Activated CD8-positive, alpha-beta T cell treated with anti-CD3 and anti-CD28 coated beads, Interleukin-2, amount 10 ng/mL, durations not matched to agents 7 days and 5 days (primary cell): ENCODE results near the gene AHCY. TPM values are rescaled to one million over a fixed set of nuclear protein-coding genes. Genes with fewer than 3 reads are reported as not detected.
A peak's percentile ranks its signal among the peaks of the same experiment; 100 is the strongest.
"Not testable (repeated sequence)": the region's sequence is repeated elsewhere in the genome, so short reads cannot be mapped to it uniquely, and the experiment has no call there.

Experiments used
- ATAC-seq: fragments of 150-1000 bp; cut with Tn5 transposase; one replicate; pipeline ENCODE4 v1.10.0; 2021; ENCODE audit warnings: moderate library complexity
- CTCF ChIA-PET: fragments of 350-600 bp; sonication (Branson Sonifier 250); formaldehyde crosslinking; loops from one replicate; lab custom pipeline; 2021; ENCODE audit warnings: antibody characterized with exemption; lab: Charles Lee
- POLR2A ChIA-PET: fragments of 350-600 bp; sonication (Branson Sonifier 250); formaldehyde crosslinking; loops from one replicate; lab custom pipeline; 2021; ENCODE audit warnings: antibody characterized with exemption; lab: Charles Lee
- DNase-seq: peaks from one replicate; pipeline ENCODE4 v3.0.0-alpha.2; 2020
- H3K27ac Mint-ChIP-seq: one replicate; pipeline ENCODE4 v1.8.0; 2021; ENCODE audit warnings: mild to moderate bottlenecking, mixed read lengths
- H3K27me3 Mint-ChIP-seq: one replicate; pipeline ENCODE4 v1.8.0; 2021; ENCODE audit warnings: low read depth, mixed read lengths
- H3K36me3 Mint-ChIP-seq: one replicate; pipeline ENCODE4 v1.8.0; 2021; ENCODE audit warnings: low read depth, mixed read lengths
- H3K4me1 Mint-ChIP-seq: one replicate; pipeline ENCODE4 v1.8.0; 2021; ENCODE audit warnings: low read depth, mixed read lengths
- H3K4me3 Mint-ChIP-seq: one replicate; pipeline ENCODE4 v1.8.0; 2021; ENCODE audit warnings: mild to moderate bottlenecking, mixed read lengths
- H3K9me3 Mint-ChIP-seq: one replicate; pipeline ENCODE4 v1.8.0; 2022; ENCODE audit warnings: mixed read lengths; ENCODE audit not compliant: insufficient read depth
- total RNA-seq, 2 experiments: library from RNA; stranded (reverse); gene quantifications; one replicate each; pipeline ENCODE4 v1.2.3, GENCODE V29; 2021

The AHCY gene
- total RNA-seq, 2 experiments from 2014 or later: 90.2 to 94.4 TPM

DNA sequence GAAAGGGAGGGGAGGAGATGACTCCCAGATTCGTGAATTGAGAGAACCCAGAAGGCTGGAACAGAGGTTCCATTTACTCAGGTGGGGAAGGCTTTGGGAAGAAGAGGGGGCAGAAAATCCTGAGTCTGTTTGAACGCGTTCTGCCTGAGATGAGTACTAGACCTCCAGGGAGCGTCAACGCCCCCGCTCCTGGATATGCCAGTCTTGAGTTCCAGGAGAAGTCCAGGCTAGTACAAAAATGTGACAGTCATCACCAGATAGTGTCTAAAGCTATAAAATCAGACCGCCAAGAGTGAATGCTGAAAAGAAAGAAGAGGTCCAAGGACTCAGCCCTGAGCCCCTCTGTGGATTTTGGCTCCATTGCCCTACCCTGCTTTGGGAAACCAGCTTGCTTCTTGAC, 8.6 kb downstream of the AHCY start:
- CTCF ChIA-PET: no interaction called here
- DNase-seq: no peak
- H3K36me3 Mint-ChIP-seq: peaks cover 42% of the 10 kb centered on the region
- no peaks in the 10 kb centered on the region for H3K9me3 Mint-ChIP-seq
- H3K27ac Mint-ChIP-seq: peak overlapping the region; percentile 22
- POLR2A ChIA-PET: no interaction called here
- no peak overlapping the region for H3K4me3 Mint-ChIP-seq
- no peaks in the 10 kb centered on the region for H3K27me3 Mint-ChIP-seq
- H3K4me1 Mint-ChIP-seq: no peaks in the 10 kb centered on the region
- ATAC-seq: no peak

DNA sequence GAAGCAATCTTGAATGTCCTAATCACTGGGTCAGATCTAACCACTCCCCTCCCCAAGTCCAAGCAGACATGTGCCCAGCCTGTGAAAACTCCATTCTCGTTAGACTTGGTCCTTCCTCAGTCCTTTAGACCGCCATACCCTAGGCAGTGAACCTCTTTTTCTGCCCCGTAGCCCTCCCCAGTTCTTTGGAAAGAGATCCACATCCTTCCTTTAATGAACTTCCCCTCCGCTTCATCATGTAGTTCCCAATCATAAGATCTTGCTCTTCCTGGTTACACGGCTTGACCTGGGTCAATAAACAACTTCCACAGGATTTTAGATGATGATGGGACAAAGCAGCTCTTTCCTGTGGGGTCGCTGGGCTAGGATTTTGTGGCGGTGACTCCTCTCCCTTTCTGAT, 9.6 kb downstream of the AHCY start:
- no peak for ATAC-seq
- Mint-ChIP-seq H3K4me3 (no peak overlapping the region), H3K27ac (no peak overlapping the region), H3K36me3 (peaks cover 42% of the 10 kb centered on the region), H3K27me3 (no peaks in the 10 kb centered on the region), H3K4me1 (no peaks in the 10 kb centered on the region), H3K9me3 (no peaks in the 10 kb centered on the region)
- ChIA-PET CTCF (no interaction called here), POLR2A (no interaction called here)
- no peak for DNase-seq

DNA sequence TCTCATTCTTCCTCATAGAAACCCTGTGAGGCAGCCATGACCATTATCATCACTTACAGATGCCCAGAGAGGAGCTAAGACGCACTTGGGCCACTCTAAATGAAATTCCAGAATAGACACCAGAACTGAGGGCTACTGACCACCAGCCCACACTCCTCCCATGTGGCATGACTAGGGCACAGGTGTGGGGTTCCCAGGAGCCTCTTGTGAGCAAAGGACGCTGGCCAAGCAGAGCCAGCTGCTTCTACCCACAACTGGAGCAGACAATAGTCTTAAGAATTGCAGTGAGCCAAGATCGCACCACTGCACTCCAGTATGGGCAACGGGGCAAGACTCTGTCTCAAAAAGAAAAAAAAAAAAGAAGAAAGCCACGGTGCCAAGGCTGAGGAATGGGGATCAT, 10.0 kb downstream of the AHCY start:
- no peak for DNase-seq
- H3K4me1 Mint-ChIP-seq: no peaks in the 10 kb centered on the region
- no peak for ATAC-seq
- no peaks in the 10 kb centered on the region for H3K27me3 Mint-ChIP-seq
- ChIA-PET CTCF (no interaction called here), POLR2A (no interaction called here)
- H3K9me3 Mint-ChIP-seq: no peaks in the 10 kb centered on the region
- no peak overlapping the region for H3K27ac Mint-ChIP-seq
- H3K4me3 Mint-ChIP-seq: no peak overlapping the region
- H3K36me3 Mint-ChIP-seq: peaks cover 42% of the 10 kb centered on the region

DNA sequence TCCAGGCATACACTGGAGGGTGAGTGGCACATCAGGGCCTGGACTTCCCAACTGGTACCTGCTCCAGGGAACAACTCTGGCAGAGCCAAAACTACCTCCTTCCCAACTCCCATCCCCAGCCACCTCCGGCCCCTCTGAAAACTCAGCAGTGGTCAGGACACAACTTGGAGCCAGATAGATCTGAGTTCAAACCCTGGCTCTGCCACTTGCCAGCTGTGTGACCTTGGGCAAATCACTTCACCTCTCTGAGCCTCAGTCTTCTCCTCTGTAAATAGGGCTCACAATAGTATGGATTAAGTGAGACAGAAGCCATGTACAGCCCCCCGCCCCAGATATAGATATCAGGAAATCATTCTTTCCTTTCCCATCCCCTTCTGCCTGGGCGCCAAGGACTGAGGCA, 10.7 kb downstream of the AHCY start:
- H3K27me3 Mint-ChIP-seq: no peaks in the 10 kb centered on the region

DNA sequence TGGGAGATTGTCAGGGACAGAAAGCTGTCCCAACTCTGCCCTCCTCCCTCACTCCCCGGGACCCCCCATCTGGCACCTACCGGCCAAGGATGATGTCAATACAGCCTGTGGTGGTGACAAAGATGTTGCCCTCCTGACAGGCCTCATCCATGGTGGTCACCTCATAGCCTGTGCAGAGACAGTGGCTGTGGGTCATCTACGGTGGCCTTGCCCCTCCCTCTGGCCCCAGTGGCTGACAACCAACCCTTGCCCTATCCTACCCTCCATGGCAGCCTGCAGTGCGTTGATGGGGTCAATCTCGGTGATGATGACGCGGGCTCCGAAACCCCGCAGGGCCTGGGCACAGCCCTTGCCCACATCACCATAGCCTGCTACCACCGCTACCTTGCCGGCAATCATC, 12.7 kb downstream of the AHCY start:
- ChIA-PET POLR2A (no interaction called here), CTCF (no interaction called here)
- no peaks in the 10 kb centered on the region for H3K4me1 Mint-ChIP-seq
- no peaks in the 10 kb centered on the region for H3K27me3 Mint-ChIP-seq
- ATAC-seq: no peak
- H3K9me3 Mint-ChIP-seq: no peaks in the 10 kb centered on the region
- H3K36me3 Mint-ChIP-seq: peaks cover 52% of the 10 kb centered on the region
- no peak overlapping the region for H3K27ac Mint-ChIP-seq
- H3K4me3 Mint-ChIP-seq: no peak overlapping the region
- no peak for DNase-seq

More for the DNA sequence above, 10.7 kb downstream of the AHCY start:
- Mint-ChIP-seq H3K36me3 (peaks cover 46% of the 10 kb centered on the region), H3K27ac (no peak overlapping the region), H3K9me3 (no peaks in the 10 kb centered on the region), H3K4me3 (no peak overlapping the region), H3K4me1 (no peaks in the 10 kb centered on the region)
- POLR2A ChIA-PET: no interaction called here
- no peak for ATAC-seq
- CTCF ChIA-PET: no interaction called here
- no peak for DNase-seq

DNA sequence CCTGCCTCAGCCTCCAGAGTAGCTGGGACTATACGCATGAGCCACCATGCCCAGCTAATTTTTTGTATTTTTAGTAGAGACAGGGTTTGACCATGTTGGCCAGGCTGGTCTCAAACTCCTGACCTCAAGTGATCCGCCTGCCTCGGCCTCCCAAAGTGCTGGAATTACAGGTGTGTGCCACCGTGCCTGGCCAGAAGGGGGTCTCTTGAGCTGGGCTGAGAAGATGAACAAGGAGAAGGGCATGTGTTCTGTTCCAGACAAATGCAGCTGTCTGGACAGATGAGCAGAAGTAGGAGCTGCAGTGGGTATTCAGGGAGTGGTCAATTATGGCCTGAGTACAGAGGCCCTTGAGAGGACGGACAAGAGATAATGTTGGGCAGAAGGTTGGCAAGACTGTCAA, 15.7 kb downstream of the AHCY start:
- H3K27me3 Mint-ChIP-seq, H3K4me3 Mint-ChIP-seq, H3K27ac Mint-ChIP-seq, H3K4me1 Mint-ChIP-seq, DNase-seq, H3K9me3 Mint-ChIP-seq, POLR2A ChIA-PET: not testable (repeated sequence)
- peak; percentile 23 for ATAC-seq
- peaks cover 38% of the 10 kb centered on the region for H3K36me3 Mint-ChIP-seq
- CTCF ChIA-PET: interaction anchor here (1.4 kb wide), 1 partner anchor 25 kb away, joined by 6 read pairs; no protein-coding TSS in a partner anchor

DNA sequence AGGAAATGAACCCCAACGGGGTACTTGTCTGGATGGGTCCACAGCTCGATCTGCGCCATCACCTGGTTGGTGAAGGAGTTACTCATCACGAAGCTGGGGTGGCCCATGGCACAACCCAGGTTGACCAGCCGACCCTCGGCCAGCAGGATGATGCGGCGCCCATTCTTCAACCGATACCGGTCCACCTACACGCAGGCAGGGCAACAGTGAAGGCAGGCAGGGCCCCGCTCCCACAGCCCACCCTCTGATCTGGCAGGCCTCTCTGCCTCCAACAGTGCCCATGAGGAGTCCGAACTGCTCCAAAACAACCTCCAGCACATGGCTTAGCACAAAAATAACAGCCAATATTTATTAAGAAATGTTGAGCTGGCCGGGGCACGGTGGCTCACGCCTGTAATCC, 17.7 kb downstream of the AHCY start:
- ATAC-seq: no peak
- H3K36me3 Mint-ChIP-seq: peaks cover 33% of the 10 kb centered on the region
- ChIA-PET POLR2A (no interaction called here), CTCF (no interaction called here)
- no peaks in the 10 kb centered on the region for H3K27me3 Mint-ChIP-seq
- H3K9me3 Mint-ChIP-seq: no peaks in the 10 kb centered on the region
- H3K27ac Mint-ChIP-seq: no peak overlapping the region
- no peaks in the 10 kb centered on the region for H3K4me1 Mint-ChIP-seq
- no peak for DNase-seq
- no peak overlapping the region for H3K4me3 Mint-ChIP-seq

DNA sequence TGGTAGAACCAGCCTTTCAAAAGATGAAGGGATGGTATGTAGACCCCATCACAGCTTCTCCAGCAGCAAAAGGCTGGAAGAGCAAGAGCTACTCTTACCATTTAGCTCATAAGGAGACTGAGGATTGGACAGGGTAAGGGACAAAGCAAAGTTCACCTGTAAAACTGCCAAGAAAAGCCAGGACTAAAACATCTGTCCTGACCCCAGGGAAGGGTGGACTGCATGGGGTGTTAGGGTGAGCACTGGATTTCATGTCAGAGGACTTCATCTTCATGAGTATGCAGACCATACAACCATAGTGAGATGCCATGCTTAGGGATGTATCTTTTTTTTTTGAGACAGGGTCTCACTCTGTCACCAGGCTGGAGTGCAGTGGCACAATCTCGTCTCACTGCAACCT, 19.3 kb downstream of the AHCY start:
- H3K4me1 Mint-ChIP-seq: no peaks in the 10 kb centered on the region
- CTCF ChIA-PET: interaction anchor here (0.8 kb wide), 1 partner anchor 16 kb away, joined by 3 read pairs; no protein-coding TSS in a partner anchor
- H3K27ac Mint-ChIP-seq: no peak overlapping the region
- no peaks in the 10 kb centered on the region for H3K27me3 Mint-ChIP-seq
- H3K4me3 Mint-ChIP-seq: no peak overlapping the region
- POLR2A ChIA-PET: no interaction called here
- DNase-seq: no peak
- no peak for ATAC-seq
- H3K36me3 Mint-ChIP-seq: peaks cover 36% of the 10 kb centered on the region
- H3K9me3 Mint-ChIP-seq: no peaks in the 10 kb centered on the region

DNA sequence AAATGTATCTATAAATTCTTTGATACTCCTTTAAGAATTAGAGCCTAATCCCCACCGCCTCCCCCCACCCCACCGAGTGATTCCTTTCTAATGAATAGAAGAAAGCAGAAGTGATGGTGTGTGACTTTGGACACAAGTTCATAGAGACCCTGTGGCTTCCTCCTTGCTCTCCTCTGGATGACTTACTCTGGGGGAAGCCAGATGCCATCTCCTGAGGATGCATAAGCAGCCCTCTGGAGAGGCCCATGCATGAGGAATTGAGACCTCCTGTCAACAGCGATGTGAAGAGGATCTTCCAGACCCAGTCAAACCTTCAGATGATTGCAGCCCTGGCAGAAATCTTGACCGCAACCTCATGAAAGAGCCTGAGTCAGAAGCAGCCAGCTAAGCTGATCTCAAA, 21.1 kb downstream of the AHCY start:
- ATAC-seq (no peak), DNase-seq (no peak)
- POLR2A ChIA-PET: no interaction called here
- no peak overlapping the region for H3K4me3 Mint-ChIP-seq
- H3K27ac Mint-ChIP-seq: no peak overlapping the region
- H3K36me3 Mint-ChIP-seq: peaks cover 40% of the 10 kb centered on the region
- H3K9me3 Mint-ChIP-seq: no peaks in the 10 kb centered on the region
- H3K4me1 Mint-ChIP-seq: no peaks in the 10 kb centered on the region
- CTCF ChIA-PET: no interaction called here
- no peaks in the 10 kb centered on the region for H3K27me3 Mint-ChIP-seq

DNA sequence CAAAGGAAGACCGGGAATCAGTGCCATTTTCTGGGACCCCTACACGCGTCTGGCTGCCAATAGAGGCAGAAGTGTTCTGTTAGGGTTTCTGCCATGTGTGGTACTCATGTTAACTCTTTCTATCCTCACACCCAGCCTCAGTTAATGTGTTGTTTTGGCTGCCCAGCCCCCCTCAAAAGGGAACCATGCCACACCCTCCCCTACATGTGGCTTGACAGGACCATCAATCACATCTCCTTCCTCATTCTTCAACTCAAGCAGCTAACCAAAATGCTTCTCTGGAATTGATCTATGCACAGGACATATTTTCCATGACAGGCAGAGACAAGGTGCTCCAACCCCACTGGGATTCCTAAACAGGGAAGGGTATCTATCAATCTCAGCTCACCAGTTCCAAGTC, 22.0 kb downstream of the AHCY start:
- no peaks in the 10 kb centered on the region for H3K9me3 Mint-ChIP-seq
- no peak overlapping the region for H3K27ac Mint-ChIP-seq
- ChIA-PET POLR2A (no interaction called here), CTCF (no interaction called here)
- H3K4me3 Mint-ChIP-seq: no peak overlapping the region
- no peaks in the 10 kb centered on the region for H3K27me3 Mint-ChIP-seq
- no peak for DNase-seq
- ATAC-seq: no peak
- peaks cover 39% of the 10 kb centered on the region for H3K36me3 Mint-ChIP-seq
- no peaks in the 10 kb centered on the region for H3K4me1 Mint-ChIP-seq

DNA sequence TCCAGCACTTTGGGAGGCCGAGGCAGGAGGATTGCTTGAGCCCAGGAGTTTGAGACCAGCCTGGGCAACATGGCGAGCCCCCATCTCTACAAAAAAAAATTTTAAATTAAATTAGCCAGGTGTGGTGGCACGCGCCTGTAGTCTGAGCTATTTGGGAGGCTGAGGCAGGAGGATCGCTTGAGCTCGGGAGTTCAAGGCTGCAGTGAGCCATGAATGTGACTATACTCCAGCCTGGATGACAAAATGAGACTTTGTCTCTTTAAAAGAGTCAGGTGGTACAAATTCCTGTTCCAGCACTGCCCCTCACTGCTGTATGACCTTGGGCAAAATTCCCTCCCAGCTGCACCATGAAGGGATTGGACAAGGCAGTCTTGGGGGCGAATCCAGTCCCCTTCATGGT, 28.5 kb downstream of the AHCY start:
- Mint-ChIP-seq H3K9me3 (no peaks in the 10 kb centered on the region), H3K4me3 (no peak overlapping the region), H3K27ac (no peak overlapping the region), H3K27me3 (no peaks in the 10 kb centered on the region), H3K4me1 (no peaks in the 10 kb centered on the region), H3K36me3 (peaks cover 39% of the 10 kb centered on the region)
- ChIA-PET POLR2A (no interaction called here), CTCF (interaction anchor here (1.0 kb wide), 1 partner anchor 38 kb away, joined by 5 read pairs; no protein-coding TSS in a partner anchor)
- DNase-seq (no peak), ATAC-seq (no peak)

DNA sequence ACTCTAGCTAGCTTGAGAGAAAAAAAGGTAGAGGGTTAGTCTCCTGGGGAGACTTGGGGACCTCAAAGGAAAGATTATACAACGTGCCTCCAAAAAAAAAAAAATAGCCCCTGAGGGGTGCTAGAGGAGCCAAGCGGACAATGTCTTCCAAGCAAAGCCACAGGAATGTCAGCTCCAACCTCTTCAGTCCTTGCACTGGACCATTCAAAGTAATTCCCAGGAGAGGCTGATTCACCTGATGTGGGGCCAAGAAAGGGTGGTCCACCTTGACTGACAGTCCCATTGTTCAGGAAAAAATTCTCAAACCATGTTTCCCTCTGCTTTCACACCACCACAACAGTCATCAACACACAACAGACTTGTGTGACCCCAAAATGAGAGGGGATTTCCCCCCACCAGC, 31.2 kb downstream of the AHCY start:
- DNase-seq (no peak), ATAC-seq (no peak)
- CTCF ChIA-PET: no interaction called here
- no peaks in the 10 kb centered on the region for H3K27me3 Mint-ChIP-seq
- H3K4me3 Mint-ChIP-seq: no peak overlapping the region
- POLR2A ChIA-PET: no interaction called here
- H3K9me3 Mint-ChIP-seq: no peaks in the 10 kb centered on the region
- peaks cover 26% of the 10 kb centered on the region for H3K36me3 Mint-ChIP-seq
- H3K27ac Mint-ChIP-seq: no peak overlapping the region
- H3K4me1 Mint-ChIP-seq: peaks cover 5% of the 10 kb centered on the region

DNA sequence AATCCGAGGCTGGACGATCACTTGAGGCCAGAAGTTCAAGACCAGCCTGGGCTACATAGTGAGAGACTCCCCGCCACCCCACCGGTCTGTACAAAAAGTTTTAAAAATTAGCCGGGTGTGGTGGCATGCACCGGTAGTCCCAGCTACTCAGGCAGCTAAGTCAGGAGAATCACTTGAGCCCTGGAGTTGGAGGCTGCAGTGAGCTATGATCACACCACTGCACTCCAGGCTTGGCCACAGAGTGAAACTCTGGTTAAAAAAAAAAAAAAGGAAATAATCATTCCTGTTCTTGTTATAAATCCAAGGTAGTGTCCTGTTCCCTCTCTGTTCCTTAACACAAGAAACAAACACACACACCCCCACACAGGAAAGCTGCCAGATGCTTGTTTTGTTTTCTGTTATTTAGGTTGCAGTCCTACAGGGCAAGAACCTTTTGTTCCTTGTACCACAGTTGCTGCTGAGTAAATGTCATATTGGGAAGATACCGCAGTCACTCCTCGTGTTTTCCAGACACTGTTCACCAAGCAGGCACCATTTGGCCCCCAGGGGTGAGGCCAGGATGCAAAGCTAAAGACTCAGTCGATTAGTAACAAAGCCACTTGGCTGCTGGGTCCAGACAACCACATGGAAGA, 33.0 kb downstream of the AHCY start:
- no peak overlapping the region for H3K27ac Mint-ChIP-seq
- peaks cover 19% of the 10 kb centered on the region for H3K36me3 Mint-ChIP-seq
- ATAC-seq (no peak), DNase-seq (no peak)
- CTCF ChIA-PET: no interaction called here
- no peak overlapping the region for H3K4me3 Mint-ChIP-seq
- H3K27me3 Mint-ChIP-seq: no peaks in the 10 kb centered on the region
- peaks cover 5% of the 10 kb centered on the region for H3K4me1 Mint-ChIP-seq
- no peaks in the 10 kb centered on the region for H3K9me3 Mint-ChIP-seq
- POLR2A ChIA-PET: no interaction called here
